B cell (primary cell): ENCODE data around the gene TRPC4AP. TPM values are rescaled to one million over a fixed set of nuclear protein-coding genes. Genes with fewer than 3 reads are reported as not detected.

Experiments
- ATAC-seq: fragments of 200-7000 bp; cut with Tn5 transposase; one replicate; pipeline ENCODE4 v1.10.0; 2021; ENCODE audit warnings: low read depth, mild to moderate bottlenecking, moderate number of reproducible peaks, moderate library complexity
- CTCF ChIA-PET: fragments of 350-600 bp; sonication (Branson Sonifier 250); formaldehyde crosslinking; loops from one replicate; lab custom pipeline; 2021; ENCODE audit warnings: antibody characterized with exemption, inconsistent platforms; lab: Charles Lee
- POLR2A ChIA-PET: fragments of 350-600 bp; sonication (Branson Sonifier 250); formaldehyde crosslinking; loops from one replicate; lab custom pipeline; 2021; ENCODE audit warnings: antibody characterized with exemption; lab: Charles Lee
- DNase-seq: peaks from one replicate; pipeline ENCODE4 v3.0.0; 2013
- H2AFZ ChIP-seq: 2 replicates; pipeline ENCODE4 v1.6.1; 2012; ENCODE audit warnings: mild to moderate bottlenecking, low read depth, low read length; ENCODE audit not compliant: insufficient read depth, poor library complexity, severe bottlenecking
- H3K27ac ChIP-seq, 2 donors: 1 replicate in 1 of 2; 2 replicates in 1 of 2; pipeline ENCODE4 v1.5.1; 2012 to 2013; ENCODE audit warnings: low read length in 2 of 2, mild to moderate bottlenecking in 2 of 2, moderate library complexity in 1 of 2
- H3K27me3 ChIP-seq, 4 experiments: fragments of 200-600 bp in 1 of 4; sonication (generic) in 1 of 4; replicated peaks in 1 of 4; 1 replicate in 2 of 4; 2 replicates in 2 of 4; pipeline versions ENCODE4 v1.6.1 to v1.7.0; 2013 to 2016; ENCODE audit warnings: low read length in 3 of 4, mild to moderate bottlenecking in 2 of 4, mixed read lengths in 1 of 4, moderate library complexity in 1 of 4; ENCODE audit not compliant: insufficient read depth in 4 of 4, control insufficient read depth in 3 of 4; ENCODE audit errors: control extremely low read depth in 1 of 4
- H3K36me3 ChIP-seq, 2 experiments: replicated peaks in 1 of 2; 1 replicate in 1 of 2; 2 replicates in 1 of 2; pipeline versions ENCODE4 v1.6.1 to v1.7.1; 2013; ENCODE audit warnings: low read length in 1 of 2; ENCODE audit not compliant: insufficient read depth in 2 of 2, control insufficient read depth in 1 of 2; ENCODE audit errors: control extremely low read depth in 1 of 2, extremely low read depth in 1 of 2
- H3K4me1 ChIP-seq, 2 donors: fragments of 200-600 bp in 1 of 2; sonication (generic) in 1 of 2; 1 replicate in 1 of 2; 2 replicates in 1 of 2; pipeline versions ENCODE4 v1.5.1 to v1.6.1; 2013 to 2017; ENCODE audit warnings: low read length in 2 of 2; ENCODE audit not compliant: control insufficient read depth in 2 of 2, insufficient read depth in 2 of 2
- H3K4me2 ChIP-seq: replicated peaks from 2 replicates; pipeline ENCODE3; 2012; ENCODE audit warnings: mild to moderate bottlenecking, low read depth, low read length; ENCODE audit not compliant: poor library complexity, severe bottlenecking
- H3K4me3 ChIP-seq, 5 experiments: fragments of 200-600 bp in 1 of 5; sonication (generic) in 1 of 5; 1 replicate in 3 of 5; 2 replicates in 2 of 5; pipeline versions ENCODE4 v1.5.1 to v1.7.0; 2011 to 2016; ENCODE audit warnings: low read length in 4 of 5, mild to moderate bottlenecking in 4 of 5, low read depth in 2 of 5, control low read depth in 1 of 5, moderate library complexity in 1 of 5; ENCODE audit not compliant: insufficient read depth in 1 of 5; ENCODE audit errors: control extremely low read depth in 1 of 5, extremely low read depth in 1 of 5
- H3K79me2 ChIP-seq: fragments of 200-600 bp; sonication (generic); one replicate; pipeline ENCODE4 v1.6.0; 2016; ENCODE audit warnings: low read length; ENCODE audit not compliant: control insufficient read depth, insufficient read depth
- H3K9ac ChIP-seq: fragments of 200-600 bp; sonication (generic); 2 replicates; pipeline ENCODE4 v1.6.1; 2017; ENCODE audit warnings: mild to moderate bottlenecking, low read length, moderate library complexity
- H3K9me3 ChIP-seq, 3 donors: one replicate each; pipeline versions ENCODE4 v1.6.1 to v1.7.1; 2013; ENCODE audit warnings: low read length in 2 of 3; ENCODE audit not compliant: control insufficient read depth in 2 of 3, insufficient read depth in 1 of 3; ENCODE audit errors: control extremely low read depth in 1 of 3
- H4K20me1 ChIP-seq: 2 replicates; pipeline ENCODE4 v1.6.0; 2012; ENCODE audit warnings: mild to moderate bottlenecking, low read length; ENCODE audit not compliant: insufficient read depth, control insufficient read depth, poor library complexity, severe bottlenecking
- H3K27ac Mint-ChIP-seq: one replicate; pipeline ENCODE4 v1.8.0; 2021; ENCODE audit warnings: mixed read lengths
- H3K27me3 Mint-ChIP-seq: one replicate; pipeline ENCODE4 v1.8.0; 2021; ENCODE audit warnings: mixed read lengths
- H3K4me1 Mint-ChIP-seq: one replicate; pipeline ENCODE4 v1.8.0; 2021; ENCODE audit warnings: mixed read lengths
- H3K4me3 Mint-ChIP-seq: one replicate; pipeline ENCODE4 v1.8.0; 2021; ENCODE audit warnings: mixed read lengths
- H3K9me3 Mint-ChIP-seq: one replicate; pipeline ENCODE4 v1.8.0; 2022; ENCODE audit warnings: mixed read lengths; ENCODE audit not compliant: insufficient read depth
- CTCF ChIP-seq: fragments of 200-600 bp; IDR thresholded peaks from one replicate; pipeline ENCODE4 v1.8.0; 2022; ENCODE audit warnings: antibody characterized with exemption, mild to moderate bottlenecking
- EZH2 ChIP-seq: IDR thresholded peaks from 2 replicates; pipeline ENCODE4 v1.6.1; 2012; ENCODE audit warnings: borderline replicate concordance, low read depth, mild to moderate bottlenecking, moderate library complexity, low read length; ENCODE audit not compliant: insufficient read depth, poor library complexity, severe bottlenecking
- WGBS: methylation state at CpG from one replicate; pipeline ENCODE4 v1.1.5; 2013; ENCODE audit warnings: missing lambda C conversion rate; ENCODE audit not compliant: insufficient coverage; 5-methylcytosine and 5-hydroxymethylcytosine counted together
- intact Hi-C: fragments of 100-400 bp; cut with micrococcal nuclease; formaldehyde crosslinking; loops from one replicate; pipeline ENCODE4 v1.10.0; 2022
- polyA plus RNA-seq: library from polyadenylated mRNA; depleted of rRNA; stranded (reverse); fragments of >200 nt; gene quantifications from 2 replicates; pipeline ENCODE4 v1.2.3, GENCODE V29; 2012
- total RNA-seq, 2 donors: library from RNA; stranded (reverse); fragments of 120-200 nt in 1 of 2; gene quantifications; 1 replicate in 1 of 2; 2 replicates in 1 of 2; pipeline versions ENCODE4 v1.2.3 to v1.2.4, GENCODE V29; 2013 to 2022

The TRPC4AP gene
- total and polyA plus RNA-seq, 2 donors (not counting 1 experiment from before 2014, with no cell fraction given) = 62.5 to 73.2 TPM

- H3K36me3 ChIP-seq = no peaks in the 10 kb centered on the region
- H3K9ac ChIP-seq = no peak overlapping the region
- POLR2A ChIA-PET = no interaction called here
- H3K27me3 ChIP-seq = peaks cover 0 to 11% (median 6%) of the 10 kb centered on the region in 4 experiments
- TF ChIP-seq CTCF (no peak), EZH2 (no peak)
- H2AFZ ChIP-seq = no peak overlapping the region
- H3K27me3 Mint-ChIP-seq = peaks cover 17% of the 10 kb centered on the region
- H3K4me1 Mint-ChIP-seq = no peaks in the 10 kb centered on the region
- ATAC-seq (no peak), DNase-seq (no peak)
- H3K4me3 Mint-ChIP-seq = no peak overlapping the region
- H3K4me3 ChIP-seq = no peak overlapping the region
- H3K79me2 ChIP-seq = no peaks in the 10 kb centered on the region
- H3K27ac ChIP-seq = no peak overlapping the region
- CTCF ChIA-PET = no interaction called here
- H3K4me2 ChIP-seq = no peak overlapping the region
- H3K27ac Mint-ChIP-seq = no peak overlapping the region
- intact Hi-C loops = no loop called here
- H3K4me1 ChIP-seq = no peaks in the 10 kb centered on the region
- H3K9me3 ChIP-seq = no peaks in the 10 kb centered on the region
- 86% methylated on average over 15 of the region's 15 CpGs for WGBS
- no peaks in the 10 kb centered on the region for H4K20me1 ChIP-seq
- no peaks in the 10 kb centered on the region for H3K9me3 Mint-ChIP-seq
Observed at GRCh38 chr20:34987288-34988190, 105.1 kb downstream of the TRPC4AP start.
